OCI-LY7 (cell line): ENCODE data around the gene ITPKA. TPM values are rescaled to one million over a fixed set of nuclear protein-coding genes. Genes with fewer than 3 reads are reported as not detected.

Experiments
- BruUV-seq: library from RNA; stranded (reverse); fragments of 400-500 nt; replicated peaks from 2 replicates; lab custom pipeline; 2021; lab: Mats Ljungman, UMichigan
- CTCF ChIA-PET: fragments of 300-600 bp; sonication (Branson Sonifier 250); formaldehyde crosslinking; loops from one replicate; lab custom pipeline; 2022; ENCODE audit warnings: antibody characterized with exemption; ENCODE audit not compliant: unreplicated experiment; lab: Charles Lee
- POLR2A ChIA-PET: fragments of 300-600 bp; sonication (Branson Sonifier 250); formaldehyde crosslinking; loops from one replicate; lab custom pipeline; 2022; ENCODE audit warnings: antibody characterized with exemption; lab: Charles Lee
- DNase-seq: peaks from one replicate; pipeline ENCODE4 v3.0.0-alpha.2; 2015; ENCODE audit warnings: low spot score
- H2AFZ ChIP-seq: fragments of 200-600 bp; sonication (generic), shearing (Covaris generic); 2 replicates; pipeline ENCODE4 v1.6.1; 2014; ENCODE audit warnings: mild to moderate bottlenecking, antibody characterized with exemption, low read length, moderate library complexity
- H3K27ac ChIP-seq: fragments of 200-600 bp; sonication (generic); 2 replicates; pipeline ENCODE4 v1.5.1; 2014; ENCODE audit warnings: mixed run types, low read depth, mild to moderate bottlenecking, moderate library complexity, low read length, inconsistent platforms; ENCODE audit not compliant: poor library complexity, severe bottlenecking
- H3K36me3 ChIP-seq: fragments of 200-600 bp; sonication (generic); 2 replicates; pipeline ENCODE4 v1.6.1; 2014; ENCODE audit warnings: mild to moderate bottlenecking, antibody characterized with exemption, low read length, moderate library complexity, mixed read lengths; ENCODE audit not compliant: insufficient read depth
- H3K4me1 ChIP-seq: fragments of 200-600 bp; sonication (generic); 2 replicates; pipeline ENCODE4 v1.5.1; 2014; ENCODE audit warnings: mild to moderate bottlenecking, low read length; ENCODE audit not compliant: insufficient read depth, poor library complexity, severe bottlenecking
- H3K4me2 ChIP-seq: fragments of 200-600 bp; sonication (generic); 2 replicates; pipeline ENCODE4 v1.6.1; 2014; ENCODE audit warnings: mild to moderate bottlenecking, low read length
- H3K4me3 ChIP-seq: fragments of 200-600 bp; sonication (generic); 2 replicates; pipeline ENCODE4 v1.5.1; 2014; ENCODE audit warnings: mild to moderate bottlenecking, low read depth, low read length; ENCODE audit not compliant: poor library complexity, severe bottlenecking
- H3K79me2 ChIP-seq: fragments of 200-600 bp; sonication (generic); 2 replicates; pipeline ENCODE4 v1.6.1; 2016; ENCODE audit warnings: low read depth, mild to moderate bottlenecking, low read length, moderate library complexity, mixed read lengths; ENCODE audit not compliant: insufficient read depth
- H3K9me2 ChIP-seq: fragments of 200-600 bp; sonication (generic); 2 replicates; pipeline ENCODE4 v1.6.1; 2016; ENCODE audit warnings: mild to moderate bottlenecking, low read length, mixed read lengths; ENCODE audit not compliant: insufficient read depth
- H3K9me3 ChIP-seq: fragments of 200-600 bp; sonication (generic); 2 replicates; pipeline ENCODE4 v1.6.1; 2014; ENCODE audit warnings: mild to moderate bottlenecking, mixed run types, low read length, mixed read lengths
- H4K20me1 ChIP-seq: fragments of 200-600 bp; sonication (generic); 2 replicates; pipeline ENCODE4 v1.6.1; 2014; ENCODE audit warnings: mild to moderate bottlenecking, antibody characterized with exemption, low read length, moderate library complexity, mixed read lengths; ENCODE audit not compliant: insufficient read depth
- CTCF ChIP-seq: fragments of 200-600 bp; sonication (generic); conservative IDR thresholded peaks from 2 replicates; pipeline ENCODE4 v1.5.1; 2014; ENCODE audit warnings: mild to moderate bottlenecking, antibody characterized with exemption, low read length, moderate library complexity, mixed read lengths
- EZH2phosphoT487 ChIP-seq: fragments of 200-600 bp; sonication (generic); IDR thresholded peaks from 2 replicates; pipeline ENCODE4 v1.6.1; 2018; ENCODE audit warnings: low read depth, borderline replicate concordance, mild to moderate bottlenecking, mixed run types, antibody characterized with exemption, low read length, moderate library complexity, mixed read lengths
- intact Hi-C: fragments of 100-400 bp; cut with micrococcal nuclease; formaldehyde crosslinking; loops from one replicate; pipeline ENCODE4 v1.10.0; 2022; ENCODE audit not compliant: unreplicated experiment
- total RNA-seq, 2 experiments: library from RNA; depleted of rRNA in 1 of 2; stranded (reverse); fragments of >200 nt in 1 of 2; shearing (Covaris generic) in 1 of 2; gene quantifications; 2 replicates each; pipeline ENCODE4 v1.2.3, GENCODE V29; 2014 to 2022

ITPKA gene
- total RNA-seq, 2 experiments from 2014 or later = not detected

- intact Hi-C loops = no loop called here
- DNase-seq = no peak
- no peak overlapping the region for H3K4me2 ChIP-seq
- ChIA-PET CTCF (interaction anchor here (0.6 kb wide), 1 partner anchor 22 kb away, joined by 4 read pairs; no protein-coding TSS in a partner anchor), POLR2A (interaction anchor here (0.6 to 0.9 kb wide), 3 partner anchors 11 to 1011 kb away, joined by 3 to 4 read pairs (median 3); no protein-coding TSS in a partner anchor)
- H3K27ac ChIP-seq = no peak overlapping the region
- no peak overlapping the region for H3K4me3 ChIP-seq
- H3K9me2 ChIP-seq = no peaks in the 10 kb centered on the region
- H4K20me1 ChIP-seq = no peaks in the 10 kb centered on the region
- H2AFZ ChIP-seq = no peak overlapping the region
- H3K4me1 ChIP-seq = no peaks in the 10 kb centered on the region
- H3K79me2 ChIP-seq = no peaks in the 10 kb centered on the region
- peaks cover 89% of the 10 kb centered on the region for H3K36me3 ChIP-seq
- TF ChIP-seq EZH2phosphoT487 = no peak
- no peak for TF ChIP-seq CTCF
- H3K9me3 ChIP-seq = no peaks in the 10 kb centered on the region
- BruUV-seq = no TSS peak
These were observed 17.1 kb upstream of the ITPKA start for GRCh38 chr15:41476416-41477048.

GRCh38 chr15:41480396-41481140 is 13.1 kb upstream of the ITPKA start:
- ChIA-PET POLR2A (no interaction called here), CTCF (no interaction called here)
- H3K4me2 ChIP-seq = no peak overlapping the region
- intact Hi-C loops = no loop called here
- no peaks in the 10 kb centered on the region for H3K79me2 ChIP-seq
- peaks cover 69% of the 10 kb centered on the region for H3K36me3 ChIP-seq
- no peak overlapping the region for H3K4me3 ChIP-seq
- H3K4me1 ChIP-seq = no peaks in the 10 kb centered on the region
- H3K9me3 ChIP-seq = no peaks in the 10 kb centered on the region
- H3K9me2 ChIP-seq = no peaks in the 10 kb centered on the region
- no peak overlapping the region for H3K27ac ChIP-seq
- no peak overlapping the region for H2AFZ ChIP-seq
- no peak for DNase-seq
- H4K20me1 ChIP-seq = no peaks in the 10 kb centered on the region
- BruUV-seq = no TSS peak
- TF ChIP-seq CTCF (no peak), EZH2phosphoT487 (no peak)
